ENCODE measurements around the gene SHCBP1L.

The SHCBP1L gene

DNA sequence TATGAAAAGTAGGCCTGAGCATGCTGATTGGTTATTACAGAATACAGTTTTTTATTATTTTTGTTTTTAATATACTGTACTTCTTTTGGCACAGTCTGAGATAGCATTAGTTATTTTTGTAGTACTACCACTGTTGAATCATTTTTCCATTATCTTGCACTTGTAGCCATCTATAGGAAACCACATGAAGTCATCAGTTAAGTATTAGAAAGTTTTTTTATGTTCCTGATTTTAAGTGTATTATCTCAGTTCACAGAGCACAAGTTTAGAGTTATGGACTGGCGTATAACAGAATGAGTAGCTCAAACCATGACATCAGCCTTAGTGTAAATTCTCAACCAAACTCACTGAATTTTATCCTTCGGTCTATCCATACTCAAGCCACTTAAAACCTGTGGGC, 91.0 kb downstream of the SHCBP1L start:
- H3K4me1 ChIP-seq (ENCODE audit: insufficient read depth, low read length), result no peaks in the 10 kb centered on the region
- H3K9ac ChIP-seq (ENCODE audit: low read depth, low read length), result no peak overlapping the region
- H3K4me3 ChIP-seq (ENCODE audit: low read length), result no peak overlapping the region
- H3K27ac ChIP-seq (ENCODE audit: low read depth, low read length), result no peak overlapping the region
- H3K9me3 ChIP-seq (ENCODE audit: insufficient read depth, low read depth, low read length), result no peaks in the 10 kb centered on the region
- WGBS, result 100% methylated on average over 2 of the region's 2 CpGs
- peaks cover 100% of the 10 kb centered on the region for H3K36me3 ChIP-seq (ENCODE audit: insufficient read depth, low read length)
- no peaks in the 10 kb centered on the region for H3K27me3 ChIP-seq (ENCODE audit: insufficient read depth, low read length)

DNA sequence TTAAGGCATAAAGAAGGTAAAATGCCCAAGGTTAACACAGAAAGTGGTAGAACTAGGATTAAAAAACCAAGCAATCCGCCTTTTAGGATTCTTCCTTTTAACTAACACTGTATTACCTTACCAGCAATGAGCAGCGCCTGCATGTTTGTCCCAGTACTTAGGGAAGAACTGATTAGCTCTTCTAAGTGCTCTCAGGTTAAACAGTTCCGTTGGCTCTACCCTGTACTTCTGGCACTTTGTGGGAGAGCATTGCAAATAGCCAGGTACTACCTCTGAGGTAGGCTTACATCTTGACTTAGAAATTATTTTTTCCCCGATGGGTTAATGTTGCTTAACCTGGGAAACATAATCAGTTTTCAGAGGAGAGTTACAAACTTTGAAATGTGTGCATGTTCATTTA, 92.3 kb downstream of the SHCBP1L start:
- Histone ChIP-seq H3K27me3 (ENCODE audit: insufficient read depth, low read length) (no peaks in the 10 kb centered on the region), H3K27ac (ENCODE audit: low read depth, low read length) (no peak overlapping the region), H3K9me3 (ENCODE audit: insufficient read depth, low read depth, low read length) (no peaks in the 10 kb centered on the region), H3K9ac (ENCODE audit: low read depth, low read length) (no peak overlapping the region), H3K4me3 (ENCODE audit: low read length) (no peak overlapping the region), H3K36me3 (ENCODE audit: insufficient read depth, low read length) (peaks cover 100% of the 10 kb centered on the region), H3K4me1 (ENCODE audit: insufficient read depth, low read length) (no peaks in the 10 kb centered on the region)
- 96% methylated on average over 4 of the region's 4 CpGs for WGBS

DNA sequence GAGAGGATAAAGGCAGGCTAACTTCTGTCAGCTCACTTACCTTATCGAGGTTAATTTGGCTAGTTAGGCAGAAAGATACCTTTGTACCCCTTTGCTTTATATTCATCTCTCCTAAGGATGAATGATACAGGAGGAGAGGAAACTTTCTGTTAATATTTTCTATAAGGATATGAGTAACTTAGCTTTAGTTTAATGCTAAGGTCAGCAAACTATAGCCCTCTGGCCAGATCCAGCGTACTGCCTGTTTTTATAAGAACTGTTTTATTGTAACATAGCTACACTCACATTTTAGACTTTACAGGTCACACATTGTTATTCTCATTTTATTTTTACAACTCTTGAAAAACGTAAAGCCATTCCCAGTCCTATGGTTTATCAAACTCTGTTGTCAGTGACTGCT, 95.8 kb downstream of the SHCBP1L start:
- H3K36me3 ChIP-seq (ENCODE audit: insufficient read depth, low read length), result peaks cover 100% of the 10 kb centered on the region
- WGBS, result 94% methylated on average over 2 of the region's 3 CpGs
- H3K4me1 ChIP-seq (ENCODE audit: insufficient read depth, low read length), result no peaks in the 10 kb centered on the region
- H3K9ac ChIP-seq (ENCODE audit: low read depth, low read length), result no peak overlapping the region
- H3K4me3 ChIP-seq (ENCODE audit: low read length), result no peak overlapping the region
- H3K27me3 ChIP-seq (ENCODE audit: insufficient read depth, low read length), result no peaks in the 10 kb centered on the region
- no peak overlapping the region for H3K27ac ChIP-seq (ENCODE audit: low read depth, low read length)
- H3K9me3 ChIP-seq (ENCODE audit: insufficient read depth, low read depth, low read length), result no peaks in the 10 kb centered on the region

- Histone ChIP-seq H3K27me3 (ENCODE audit: insufficient read depth, low read length) (no peaks in the 10 kb centered on the region), H3K27ac (ENCODE audit: low read depth, low read length) (no peak overlapping the region), H3K4me1 (ENCODE audit: insufficient read depth, low read length) (no peaks in the 10 kb centered on the region), H3K9me3 (ENCODE audit: insufficient read depth, low read depth, low read length) (no peaks in the 10 kb centered on the region), H3K36me3 (ENCODE audit: insufficient read depth, low read length) (peaks cover 100% of the 10 kb centered on the region), H3K4me3 (ENCODE audit: low read length) (no peak overlapping the region), H3K9ac (ENCODE audit: low read depth, low read length) (no peak overlapping the region)
- WGBS, result 98% methylated on average over 3 of the region's 4 CpGs
Measured at GRCh38 chr1:182855911-182856310, 97.1 kb downstream of the SHCBP1L start.

DNA sequence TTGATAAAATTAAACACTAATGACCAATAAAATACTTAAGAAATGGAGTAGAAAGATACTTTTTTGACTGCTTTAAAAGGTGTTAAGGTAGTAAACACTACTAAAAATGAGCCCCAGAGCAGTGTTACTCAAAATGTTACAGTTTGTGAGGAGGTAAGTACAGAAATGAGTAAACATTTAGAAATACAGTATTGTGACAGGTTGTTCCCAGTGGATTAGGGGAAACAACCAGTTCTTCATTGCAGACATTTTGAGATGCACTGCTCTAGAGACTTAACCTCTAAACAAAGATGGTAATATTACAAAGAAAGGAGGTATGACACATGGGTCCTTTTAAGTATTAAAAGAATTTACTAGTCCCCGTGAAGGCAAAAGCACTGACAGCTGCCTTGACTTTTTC, 101.1 kb downstream of the SHCBP1L start:
- no peak overlapping the region for H3K27ac ChIP-seq (ENCODE audit: low read depth, low read length)
- no peak overlapping the region for H3K9ac ChIP-seq (ENCODE audit: low read depth, low read length)
- H3K27me3 ChIP-seq (ENCODE audit: insufficient read depth, low read length), result no peaks in the 10 kb centered on the region
- H3K36me3 ChIP-seq (ENCODE audit: insufficient read depth, low read length), result peaks cover 100% of the 10 kb centered on the region
- no peaks in the 10 kb centered on the region for H3K4me1 ChIP-seq (ENCODE audit: insufficient read depth, low read length)
- no peak overlapping the region for H3K4me3 ChIP-seq (ENCODE audit: low read length)
- 96% methylated on average over 1 of the region's 1 CpG for WGBS
- H3K9me3 ChIP-seq (ENCODE audit: insufficient read depth, low read depth, low read length), result no peaks in the 10 kb centered on the region

DNA sequence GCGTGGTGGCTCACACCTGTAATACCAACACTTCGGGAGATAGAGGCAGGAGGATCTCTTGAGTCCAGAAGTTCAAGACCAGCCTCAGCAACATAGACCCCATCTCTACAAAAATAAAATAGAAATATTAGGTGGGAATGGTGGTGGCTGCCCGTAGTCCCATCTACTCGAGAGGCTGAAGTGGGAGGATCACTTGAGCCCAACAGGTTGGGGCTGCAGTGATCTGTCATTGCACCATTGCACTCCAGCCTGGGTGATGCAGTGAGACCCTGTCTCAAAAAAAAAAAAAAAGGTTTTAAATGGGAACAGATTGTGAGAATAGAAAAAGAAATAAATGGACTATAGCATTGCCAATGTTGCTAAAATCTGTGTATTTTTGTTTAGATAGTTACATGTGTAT, 102.6 kb downstream of the SHCBP1L start:
- no peak overlapping the region for H3K4me3 ChIP-seq (ENCODE audit: low read length)
- H3K4me1 ChIP-seq (ENCODE audit: insufficient read depth, low read length), result peaks cover 6% of the 10 kb centered on the region
- 88% methylated on average over 4 of the region's 4 CpGs for WGBS
- H3K9ac ChIP-seq (ENCODE audit: low read depth, low read length), result no peak overlapping the region
- H3K36me3 ChIP-seq (ENCODE audit: insufficient read depth, low read length), result peaks cover 100% of the 10 kb centered on the region
- no peaks in the 10 kb centered on the region for H3K9me3 ChIP-seq (ENCODE audit: insufficient read depth, low read depth, low read length)
- no peaks in the 10 kb centered on the region for H3K27me3 ChIP-seq (ENCODE audit: insufficient read depth, low read length)
- no peak overlapping the region for H3K27ac ChIP-seq (ENCODE audit: low read depth, low read length)

Data from HUES64 (cell line).